ENCODE results near the gene DNAJA2.

DNA sequence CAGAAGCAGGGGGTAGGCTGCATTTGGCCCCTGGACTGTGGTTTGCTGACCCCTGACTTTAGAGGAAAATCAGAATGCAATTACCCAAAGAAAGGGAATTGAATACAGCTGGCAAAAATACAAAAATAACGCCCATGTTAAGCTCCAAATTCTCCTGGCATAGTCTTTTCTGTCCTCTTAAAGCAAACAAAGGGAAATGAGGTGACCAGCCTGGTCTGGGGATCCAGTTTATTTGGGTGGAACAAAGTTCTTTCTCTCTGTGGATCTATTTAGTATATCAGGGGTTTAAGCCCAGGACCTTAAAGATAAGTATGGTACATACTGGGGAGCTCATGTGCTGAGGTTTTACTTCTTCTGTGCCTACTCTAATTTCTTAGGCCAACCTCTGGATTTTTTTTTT, 23.5 kb downstream of the DNAJA2 start:
- no peak for TF ChIP-seq POLR2AphosphoS5 (IDR thresholded peaks at IDR 0.05; ENCODE audit: insufficient read depth, low read depth, low read length)
- TF ChIP-seq, protein P1, sequence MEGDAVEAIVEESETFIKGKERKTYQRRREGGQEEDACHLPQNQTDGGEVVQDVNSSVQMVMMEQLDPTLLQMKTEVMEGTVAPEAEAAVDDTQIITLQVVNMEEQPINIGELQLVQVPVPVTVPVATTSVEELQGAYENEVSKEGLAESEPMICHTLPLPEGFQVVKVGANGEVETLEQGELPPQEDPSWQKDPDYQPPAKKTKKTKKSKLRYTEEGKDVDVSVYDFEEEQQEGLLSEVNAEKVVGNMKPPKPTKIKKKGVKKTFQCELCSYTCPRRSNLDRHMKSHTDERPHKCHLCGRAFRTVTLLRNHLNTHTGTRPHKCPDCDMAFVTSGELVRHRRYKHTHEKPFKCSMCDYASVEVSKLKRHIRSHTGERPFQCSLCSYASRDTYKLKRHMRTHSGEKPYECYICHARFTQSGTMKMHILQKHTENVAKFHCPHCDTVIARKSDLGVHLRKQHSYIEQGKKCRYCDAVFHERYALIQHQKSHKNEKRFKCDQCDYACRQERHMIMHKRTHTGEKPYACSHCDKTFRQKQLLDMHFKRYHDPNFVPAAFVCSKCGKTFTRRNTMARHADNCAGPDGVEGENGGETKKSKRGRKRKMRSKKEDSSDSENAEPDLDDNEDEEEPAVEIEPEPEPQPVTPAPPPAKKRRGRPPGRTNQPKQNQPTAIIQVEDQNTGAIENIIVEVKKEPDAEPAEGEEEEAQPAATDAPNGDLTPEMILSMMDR (IDR thresholded peaks at IDR 0.05; ENCODE audit: extremely low read depth in 1 of 2, insufficient read depth in 1 of 2, low read depth in 1 of 2, low read length in 2 of 2): no peak
- TF ChIP-seq POLR2A (IDR thresholded peaks at IDR 0.05; ENCODE audit: low read depth, low read length): no peak
- no peak for TF ChIP-seq EZH2 (IDR thresholded peaks at IDR 0.05; ENCODE audit: borderline replicate concordance, low read depth, low read length, severe bottlenecking)
- no peak for TF ChIP-seq GATA2 (IDR thresholded peaks at IDR 0.05; ENCODE audit: insufficient read depth, insufficient read length, low read depth, low read length)
- no peak for TF ChIP-seq MAX (IDR thresholded peaks at IDR 0.05; ENCODE audit: insufficient read depth, insufficient read length)
